Measurements from ENCODE around the gene FAM184A. TPM values are rescaled to one million over a fixed set of nuclear protein-coding genes. Genes with fewer than 3 reads are reported as not detected.

Gene FAM184A
- total RNA-seq, 1 donor from 2014 or later = 0.59 TPM

GRCh38 chr6:119043265-119043664 is 35.2 kb downstream of the FAM184A start:
- no peak for TF ChIP-seq CTCF (IDR thresholded peaks at IDR 0.05)
- H3K27me3 Mint-ChIP-seq (ENCODE audit: unreplicated experiment) = peaks cover 2% of the 10 kb centered on the region
- DNase-seq (ENCODE audit: extremely low spot score, unreplicated experiment) = no peak
- H3K36me3 Mint-ChIP-seq (ENCODE audit: unreplicated experiment) = no peaks in the 10 kb centered on the region
- no peaks in the 10 kb centered on the region for H3K9me3 Mint-ChIP-seq (ENCODE audit: unreplicated experiment)
- no peak overlapping the region for H3K27ac Mint-ChIP-seq (ENCODE audit: unreplicated experiment)
- no peaks in the 10 kb centered on the region for H3K4me1 Mint-ChIP-seq (ENCODE audit: unreplicated experiment)
- H3K4me3 Mint-ChIP-seq (ENCODE audit: unreplicated experiment) = no peak overlapping the region

- Mint-ChIP-seq H3K9me3 (ENCODE audit: unreplicated experiment) (no peaks in the 10 kb centered on the region), H3K27ac (ENCODE audit: unreplicated experiment) (no peak overlapping the region), H3K36me3 (ENCODE audit: unreplicated experiment) (no peaks in the 10 kb centered on the region), H3K4me3 (ENCODE audit: unreplicated experiment) (no peak overlapping the region), H3K27me3 (ENCODE audit: unreplicated experiment) (peaks cover 2% of the 10 kb centered on the region), H3K4me1 (ENCODE audit: unreplicated experiment) (no peaks in the 10 kb centered on the region)
- TF ChIP-seq CTCF (IDR thresholded peaks at IDR 0.05) = no peak
- DNase-seq (ENCODE audit: extremely low spot score, unreplicated experiment) = no peak
These were observed 37.8 kb downstream of the FAM184A start for GRCh38 chr6:119040636-119041035.

DNA sequence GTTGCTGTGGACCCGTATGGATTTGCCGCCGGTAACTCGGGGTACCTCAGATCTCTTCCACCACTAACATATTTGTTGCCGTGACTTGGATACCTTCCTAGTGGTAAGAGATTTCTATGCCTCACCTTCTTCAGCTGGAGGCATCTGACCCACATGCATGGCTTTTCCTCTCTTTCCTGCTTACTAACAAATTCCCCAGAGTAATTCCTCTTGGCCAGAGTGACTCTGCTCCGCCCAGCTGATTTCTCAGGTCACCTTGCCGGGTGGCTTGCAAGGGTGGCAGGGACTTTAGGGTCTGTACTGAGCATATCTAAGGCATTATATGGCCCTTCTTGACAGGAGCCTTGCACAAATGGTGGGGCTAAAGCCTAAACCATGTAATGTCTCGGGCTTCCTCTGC is 38.2 kb downstream of the FAM184A start:
- no peaks in the 10 kb centered on the region for H3K4me1 Mint-ChIP-seq (ENCODE audit: unreplicated experiment)
- no peak overlapping the region for H3K4me3 Mint-ChIP-seq (ENCODE audit: unreplicated experiment)
- H3K27ac Mint-ChIP-seq (ENCODE audit: unreplicated experiment) = no peak overlapping the region
- H3K27me3 Mint-ChIP-seq (ENCODE audit: unreplicated experiment) = peaks cover 5% of the 10 kb centered on the region
- H3K9me3 Mint-ChIP-seq (ENCODE audit: unreplicated experiment) = no peaks in the 10 kb centered on the region
- DNase-seq (ENCODE audit: extremely low spot score, unreplicated experiment) = no peak
- no peaks in the 10 kb centered on the region for H3K36me3 Mint-ChIP-seq (ENCODE audit: unreplicated experiment)
- TF ChIP-seq CTCF (IDR thresholded peaks at IDR 0.05) = no peak

GRCh38 chr6:119037941-119038623 is 40.4 kb downstream of the FAM184A start:
- Mint-ChIP-seq H3K36me3 (ENCODE audit: unreplicated experiment) (no peaks in the 10 kb centered on the region), H3K4me1 (ENCODE audit: unreplicated experiment) (peaks cover 5% of the 10 kb centered on the region), H3K27ac (ENCODE audit: unreplicated experiment) (no peak overlapping the region), H3K9me3 (ENCODE audit: unreplicated experiment) (no peaks in the 10 kb centered on the region), H3K27me3 (ENCODE audit: unreplicated experiment) (peaks cover 7% of the 10 kb centered on the region), H3K4me3 (ENCODE audit: unreplicated experiment) (no peak overlapping the region)
- no peak for TF ChIP-seq CTCF (IDR thresholded peaks at IDR 0.05)
- DNase-seq (ENCODE audit: extremely low spot score, unreplicated experiment) = no peak

- H3K9me3 Mint-ChIP-seq (ENCODE audit: unreplicated experiment) = no peaks in the 10 kb centered on the region
- H3K27ac Mint-ChIP-seq (ENCODE audit: unreplicated experiment) = no peak overlapping the region
- H3K4me3 Mint-ChIP-seq (ENCODE audit: unreplicated experiment) = no peak overlapping the region
- DNase-seq (ENCODE audit: extremely low spot score, unreplicated experiment) = no peak
- TF ChIP-seq CTCF (IDR thresholded peaks at IDR 0.05) = no peak
- H3K27me3 Mint-ChIP-seq (ENCODE audit: unreplicated experiment) = peaks cover 7% of the 10 kb centered on the region
- peaks cover 5% of the 10 kb centered on the region for H3K4me1 Mint-ChIP-seq (ENCODE audit: unreplicated experiment)
- H3K36me3 Mint-ChIP-seq (ENCODE audit: unreplicated experiment) = no peaks in the 10 kb centered on the region
These were observed 41.2 kb downstream of the FAM184A start for GRCh38 chr6:119037264-119037663.

Data from osteocyte (in vitro differentiated cells).